PC-3 (cell line): Measurements from ENCODE around the gene PLXNB3.

ENCODE experiments used
- EZH2phosphoT487 ChIP-seq: fragments of 300-600 bp; sonication (generic); IDR thresholded peaks from 2 replicates; pipeline ENCODE4 v1.6.1; 2018; ENCODE audit warnings: mild to moderate bottlenecking, antibody characterized with exemption, low read length, borderline replicate concordance
- TF ChIP-seq, protein P1 (sequence below): fragments of 300-600 bp; sonication (generic); conservative IDR thresholded peaks from 2 replicates; pipeline ENCODE4 v1.5.1; 2017; ENCODE audit warnings: antibody characterized with exemption, low read depth, mild to moderate bottlenecking, low read length

DNA sequence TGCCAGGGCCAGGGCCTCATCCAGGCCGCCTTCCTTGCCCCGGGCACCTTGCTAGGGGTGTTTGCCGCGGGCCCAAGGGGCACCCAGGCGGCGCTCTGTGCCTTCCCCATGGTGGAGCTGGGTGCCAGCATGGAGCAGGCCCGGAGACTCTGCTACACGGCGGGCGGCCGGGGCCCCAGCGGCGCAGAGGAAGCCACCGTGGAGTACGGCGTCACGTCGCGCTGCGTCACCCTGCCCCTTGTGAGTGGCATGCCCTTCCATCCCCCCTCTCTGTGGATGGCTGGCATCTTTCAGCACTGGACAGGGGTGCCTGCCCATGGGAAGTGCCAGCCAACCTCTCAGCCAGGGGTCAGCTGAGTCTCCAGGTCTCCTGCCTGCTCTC, 3.6 kb downstream of the PLXNB3 start:
- TF ChIP-seq, protein P1, sequence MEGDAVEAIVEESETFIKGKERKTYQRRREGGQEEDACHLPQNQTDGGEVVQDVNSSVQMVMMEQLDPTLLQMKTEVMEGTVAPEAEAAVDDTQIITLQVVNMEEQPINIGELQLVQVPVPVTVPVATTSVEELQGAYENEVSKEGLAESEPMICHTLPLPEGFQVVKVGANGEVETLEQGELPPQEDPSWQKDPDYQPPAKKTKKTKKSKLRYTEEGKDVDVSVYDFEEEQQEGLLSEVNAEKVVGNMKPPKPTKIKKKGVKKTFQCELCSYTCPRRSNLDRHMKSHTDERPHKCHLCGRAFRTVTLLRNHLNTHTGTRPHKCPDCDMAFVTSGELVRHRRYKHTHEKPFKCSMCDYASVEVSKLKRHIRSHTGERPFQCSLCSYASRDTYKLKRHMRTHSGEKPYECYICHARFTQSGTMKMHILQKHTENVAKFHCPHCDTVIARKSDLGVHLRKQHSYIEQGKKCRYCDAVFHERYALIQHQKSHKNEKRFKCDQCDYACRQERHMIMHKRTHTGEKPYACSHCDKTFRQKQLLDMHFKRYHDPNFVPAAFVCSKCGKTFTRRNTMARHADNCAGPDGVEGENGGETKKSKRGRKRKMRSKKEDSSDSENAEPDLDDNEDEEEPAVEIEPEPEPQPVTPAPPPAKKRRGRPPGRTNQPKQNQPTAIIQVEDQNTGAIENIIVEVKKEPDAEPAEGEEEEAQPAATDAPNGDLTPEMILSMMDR: no peak
- TF ChIP-seq EZH2phosphoT487: no peak
